ENCODE results near the gene YBEY.

Gene YBEY

DNA sequence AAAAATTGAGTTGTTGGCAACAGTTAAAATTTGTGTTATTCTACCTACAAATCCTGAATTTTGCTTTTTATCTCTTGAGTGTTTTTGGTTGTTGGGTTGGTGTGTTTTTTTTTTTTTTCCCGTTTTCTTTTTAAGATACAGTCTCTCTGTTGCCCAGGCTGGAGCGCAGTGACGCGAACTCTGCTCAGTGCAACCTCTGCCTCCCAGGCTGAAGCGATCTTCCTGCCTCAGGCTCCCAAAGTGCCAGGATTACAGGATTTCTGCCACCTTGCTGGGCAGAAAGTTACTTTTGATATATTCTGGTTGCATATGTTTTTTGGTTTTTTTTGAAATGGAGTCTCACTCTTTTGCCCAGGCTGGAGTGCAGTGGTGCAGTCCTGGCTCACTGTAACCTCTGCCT lies 42.0 kb downstream of the YBEY start:
- TF ChIP-seq, protein P1, sequence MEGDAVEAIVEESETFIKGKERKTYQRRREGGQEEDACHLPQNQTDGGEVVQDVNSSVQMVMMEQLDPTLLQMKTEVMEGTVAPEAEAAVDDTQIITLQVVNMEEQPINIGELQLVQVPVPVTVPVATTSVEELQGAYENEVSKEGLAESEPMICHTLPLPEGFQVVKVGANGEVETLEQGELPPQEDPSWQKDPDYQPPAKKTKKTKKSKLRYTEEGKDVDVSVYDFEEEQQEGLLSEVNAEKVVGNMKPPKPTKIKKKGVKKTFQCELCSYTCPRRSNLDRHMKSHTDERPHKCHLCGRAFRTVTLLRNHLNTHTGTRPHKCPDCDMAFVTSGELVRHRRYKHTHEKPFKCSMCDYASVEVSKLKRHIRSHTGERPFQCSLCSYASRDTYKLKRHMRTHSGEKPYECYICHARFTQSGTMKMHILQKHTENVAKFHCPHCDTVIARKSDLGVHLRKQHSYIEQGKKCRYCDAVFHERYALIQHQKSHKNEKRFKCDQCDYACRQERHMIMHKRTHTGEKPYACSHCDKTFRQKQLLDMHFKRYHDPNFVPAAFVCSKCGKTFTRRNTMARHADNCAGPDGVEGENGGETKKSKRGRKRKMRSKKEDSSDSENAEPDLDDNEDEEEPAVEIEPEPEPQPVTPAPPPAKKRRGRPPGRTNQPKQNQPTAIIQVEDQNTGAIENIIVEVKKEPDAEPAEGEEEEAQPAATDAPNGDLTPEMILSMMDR (IDR thresholded peaks at IDR 0.05; ENCODE audit: insufficient read depth, missing control alignments) = no peak
- FAIRE-seq (no peak), DNase-seq (ENCODE audit: insufficient read length, low spot score) (no peak)

DNA sequence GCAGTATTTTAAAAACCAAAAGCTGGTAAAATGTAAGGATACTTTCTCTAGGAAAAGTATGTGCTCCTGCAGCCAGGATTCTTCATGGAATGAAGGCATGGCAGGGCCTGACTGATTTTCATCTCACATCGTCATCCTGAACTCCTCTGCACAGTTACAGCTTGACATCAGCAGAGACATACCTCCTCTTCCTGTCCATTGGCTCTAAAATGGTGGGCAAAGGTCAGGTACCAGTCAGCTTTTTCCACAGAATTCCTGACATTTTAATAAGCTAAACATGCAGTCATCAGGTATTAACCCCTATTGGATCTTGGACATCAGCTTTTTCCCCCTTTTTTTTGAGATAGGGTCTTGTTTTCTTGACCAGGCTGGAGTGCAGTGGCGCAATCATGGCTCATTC lies 43.7 kb downstream of the YBEY start:
- FAIRE-seq (no peak), DNase-seq (ENCODE audit: insufficient read length, low spot score) (no peak)
- TF ChIP-seq, protein P1 (IDR thresholded peaks at IDR 0.05; ENCODE audit: insufficient read depth, missing control alignments) = no peak

DNA sequence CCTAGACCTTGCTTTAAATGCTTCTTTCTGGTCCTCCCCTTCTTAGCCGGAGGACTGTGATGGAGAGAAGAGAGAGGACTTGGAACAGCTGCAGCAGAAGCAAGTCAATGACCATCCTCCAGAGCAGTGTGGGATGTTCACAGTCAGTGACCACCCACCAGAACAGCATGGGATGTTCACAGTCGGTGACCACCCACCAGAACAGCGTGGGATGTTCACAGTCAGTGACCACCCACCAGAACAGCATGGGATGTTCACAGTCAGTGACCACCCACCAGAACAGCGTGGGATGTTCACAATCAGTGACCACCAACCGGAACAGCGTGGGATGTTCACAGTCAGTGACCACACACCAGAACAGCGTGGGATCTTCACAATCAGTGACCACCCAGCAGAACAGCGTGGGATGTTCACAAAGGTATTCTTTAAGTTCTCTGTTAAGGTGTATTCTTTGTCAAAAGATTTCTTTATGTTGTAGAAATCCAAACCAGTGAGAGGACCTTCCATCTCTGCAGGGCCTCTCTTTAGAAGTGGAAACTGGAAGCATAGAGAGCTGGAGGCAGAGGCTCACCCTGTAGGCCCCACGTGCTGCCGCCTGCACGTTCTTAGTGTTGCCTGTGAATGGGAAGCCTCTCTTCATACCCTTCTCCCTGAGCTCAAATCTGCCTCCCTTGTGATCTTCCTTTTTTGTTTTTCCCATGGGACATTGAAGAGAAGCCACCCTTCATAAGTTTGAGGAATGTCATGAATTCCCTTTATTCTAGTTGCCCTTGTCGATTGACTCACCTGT lies 48.4 kb downstream of the YBEY start:
- DNase-seq (ENCODE audit: insufficient read length, low spot score) (no peak), FAIRE-seq (no peak)
- TF ChIP-seq, protein P1 (IDR thresholded peaks at IDR 0.05; ENCODE audit: insufficient read depth, missing control alignments) = no peak

DNA sequence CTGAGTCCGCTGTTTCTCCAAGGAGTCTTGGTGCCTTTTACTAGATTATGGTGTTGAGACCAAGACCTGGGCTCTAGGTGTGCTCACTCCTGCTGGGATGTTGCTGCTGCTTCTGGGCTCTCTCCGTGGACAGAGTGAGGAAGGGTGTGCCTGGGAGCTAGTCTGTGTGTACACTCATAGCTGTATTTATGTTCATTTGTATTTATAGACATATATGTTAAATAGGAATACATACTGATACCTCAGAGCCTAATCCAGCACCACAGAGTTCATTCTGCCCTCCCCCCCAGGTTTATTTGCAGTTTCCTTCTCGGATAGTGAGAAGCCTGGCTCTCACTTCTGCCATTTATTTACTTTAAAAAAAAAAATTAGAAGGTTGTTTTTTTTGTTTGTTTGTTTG lies 50.5 kb downstream of the YBEY start:
- FAIRE-seq (no peak), DNase-seq (ENCODE audit: insufficient read length, low spot score) (no peak)
- TF ChIP-seq, protein P1 (IDR thresholded peaks at IDR 0.05; ENCODE audit: insufficient read depth, missing control alignments) = no peak

DNA sequence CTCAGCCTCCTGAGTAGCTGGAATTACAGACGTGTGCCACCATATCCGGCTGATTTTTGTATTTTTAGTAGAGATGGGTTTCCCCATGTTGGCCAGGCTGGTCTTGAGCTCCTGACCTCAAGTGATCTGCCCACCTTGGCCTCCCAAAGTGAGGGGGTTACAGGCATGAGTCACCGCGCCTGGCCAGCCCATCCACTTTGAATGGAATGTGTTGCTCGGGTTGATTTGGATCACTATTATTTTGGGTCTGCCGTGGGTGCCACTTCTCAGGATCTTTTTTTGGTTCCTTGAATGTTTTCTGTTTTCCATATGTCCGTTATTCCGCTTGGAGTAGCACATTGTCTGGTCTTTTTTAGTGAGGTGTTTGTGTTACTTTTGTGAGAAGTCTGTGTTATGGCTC lies 54.9 kb downstream of the YBEY start:
- no peak for DNase-seq (ENCODE audit: insufficient read length, low spot score)
- FAIRE-seq = no peak
- TF ChIP-seq, protein P1 (IDR thresholded peaks at IDR 0.05; ENCODE audit: insufficient read depth, missing control alignments) = no peak

DNA sequence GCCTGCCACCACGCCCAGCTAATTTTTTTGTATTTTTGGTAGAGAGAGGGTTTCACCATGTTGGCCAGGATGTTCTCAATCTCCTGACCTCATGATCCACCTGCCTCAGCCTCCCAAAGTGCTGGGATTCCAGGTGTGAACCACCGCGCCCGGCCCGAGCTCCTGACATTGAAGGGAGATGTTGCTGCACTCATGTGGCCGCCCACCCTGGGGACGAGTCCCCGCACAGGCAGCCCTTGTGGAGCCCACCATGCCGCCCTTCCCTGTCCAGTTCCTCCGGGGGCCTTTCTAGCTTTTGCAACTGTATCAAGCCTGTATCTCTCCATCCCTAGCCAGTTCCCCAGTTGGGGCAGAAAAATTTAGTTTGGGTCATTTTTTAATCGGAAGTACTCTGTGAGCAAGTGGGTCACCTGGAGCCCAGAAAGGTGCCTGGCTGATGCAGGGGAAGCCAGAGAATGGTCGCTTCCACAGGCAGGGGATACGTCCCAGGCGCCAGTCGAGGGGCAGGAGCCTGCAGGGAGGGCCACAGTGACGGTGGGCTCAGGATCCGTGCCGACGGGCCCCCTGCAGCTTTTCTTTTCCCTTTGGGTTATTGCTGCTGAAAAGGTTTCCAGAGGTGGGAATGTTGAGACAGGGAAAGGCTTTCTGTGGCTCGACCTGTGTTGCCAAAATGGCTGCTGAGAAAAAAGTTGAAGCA lies 58.2 kb downstream of the YBEY start:
- DNase-seq (ENCODE audit: insufficient read length, low spot score) (no peak), FAIRE-seq (no peak)
- TF ChIP-seq, protein P1 (IDR thresholded peaks at IDR 0.05; ENCODE audit: insufficient read depth, missing control alignments) = no peak

DNA sequence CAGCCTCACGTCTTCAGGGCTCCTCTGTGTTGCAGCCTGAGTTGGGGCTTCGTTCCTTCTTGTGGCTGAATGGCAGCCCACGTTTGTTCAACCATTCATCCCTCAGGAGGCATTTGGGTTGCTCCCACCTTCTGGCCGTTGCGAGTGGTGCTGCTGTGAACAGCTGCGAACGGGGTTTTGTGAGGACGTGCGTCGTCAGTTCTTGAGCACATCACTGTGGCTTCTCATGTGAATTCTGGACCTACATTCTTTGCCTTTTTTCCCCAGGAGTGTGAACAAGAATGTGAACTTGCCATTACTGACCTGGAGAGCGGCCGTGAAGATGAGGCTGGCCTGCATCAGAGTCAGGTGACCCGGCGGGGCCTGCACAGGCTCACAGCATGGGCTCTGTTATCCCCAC lies 59.7 kb downstream of the YBEY start:
- no peak for FAIRE-seq
- DNase-seq (ENCODE audit: insufficient read length, low spot score) = no peak
- TF ChIP-seq, protein P1 (IDR thresholded peaks at IDR 0.05; ENCODE audit: insufficient read depth, missing control alignments) = no peak
